IMR-90 (cell line): ENCODE measurements around the gene FERD3L.

Experiments used
- BHLHE40 ChIP-seq: fragments of 150-350 bp; IDR thresholded peaks from 2 replicates; pipeline ENCODE4 v1.6.1; 2016; ENCODE audit warnings: mild to moderate bottlenecking, low read depth, low read length
- CTCF ChIP-seq: conservative IDR thresholded peaks from 2 replicates; pipeline ENCODE4 v1.5.1; 2012; ENCODE audit warnings: mild to moderate bottlenecking, low read depth, low read length, improper control_type of control experiment
- MAZ ChIP-seq: IDR thresholded peaks from 2 replicates; pipeline ENCODE4 v1.6.1; 2012; ENCODE audit warnings: low read depth, mild to moderate bottlenecking, low read length, improper control_type of control experiment, moderate library complexity, borderline replicate concordance
- NFE2L2 ChIP-seq: fragments of 150-350 bp; IDR thresholded peaks from 2 replicates; pipeline ENCODE4 v1.6.1; 2016; ENCODE audit warnings: low read depth, mild to moderate bottlenecking, low read length

GRCh38 chr7:19161671-19162070, 16.4 kb upstream of the FERD3L start:
- TF ChIP-seq CTCF (no peak), BHLHE40 (no peak), MAZ (no peak), NFE2L2 (no peak)
